HG03175 (cell line): Measurements from ENCODE around the gene BNIP5.

Source experiments
- ATAC-seq: cut with Tn5 transposase; IDR thresholded peaks from one replicate; pipeline ENCODE4 v1.9.1; 2021; ENCODE audit warnings: mild to moderate bottlenecking, moderate library complexity; ENCODE audit not compliant: unreplicated experiment

BNIP5 gene, protein sequence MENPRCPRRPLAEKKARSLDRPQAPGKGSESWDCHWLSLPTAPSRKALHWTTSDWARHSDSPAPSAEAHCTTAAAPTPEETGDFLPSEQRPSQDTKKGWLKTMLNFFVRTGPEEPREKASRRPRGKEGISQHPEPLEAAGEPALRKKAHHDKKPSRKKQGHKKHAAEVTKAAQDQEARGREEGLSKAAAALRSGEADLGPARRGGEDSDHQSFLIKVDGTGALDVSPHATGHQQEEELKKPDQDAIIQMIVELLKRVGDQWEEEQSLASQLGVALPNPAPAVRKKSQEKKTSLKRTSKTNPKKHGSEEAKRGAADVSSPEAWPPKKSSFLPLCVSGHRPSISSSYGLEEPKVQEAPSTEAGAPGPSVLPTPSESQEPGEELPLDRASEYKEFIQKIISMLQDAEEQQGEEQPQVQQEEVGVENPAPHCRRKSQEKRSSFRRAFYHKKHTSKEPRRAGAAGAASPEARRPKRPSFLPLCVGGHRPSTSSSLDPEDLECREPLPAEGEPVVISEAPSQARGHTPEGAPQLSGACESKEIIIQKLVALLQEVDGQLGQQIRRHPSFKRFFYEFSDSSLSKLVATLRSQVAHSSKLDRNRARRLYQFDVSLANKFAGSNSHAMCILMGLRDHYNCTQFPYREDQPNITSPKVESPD

DNA sequence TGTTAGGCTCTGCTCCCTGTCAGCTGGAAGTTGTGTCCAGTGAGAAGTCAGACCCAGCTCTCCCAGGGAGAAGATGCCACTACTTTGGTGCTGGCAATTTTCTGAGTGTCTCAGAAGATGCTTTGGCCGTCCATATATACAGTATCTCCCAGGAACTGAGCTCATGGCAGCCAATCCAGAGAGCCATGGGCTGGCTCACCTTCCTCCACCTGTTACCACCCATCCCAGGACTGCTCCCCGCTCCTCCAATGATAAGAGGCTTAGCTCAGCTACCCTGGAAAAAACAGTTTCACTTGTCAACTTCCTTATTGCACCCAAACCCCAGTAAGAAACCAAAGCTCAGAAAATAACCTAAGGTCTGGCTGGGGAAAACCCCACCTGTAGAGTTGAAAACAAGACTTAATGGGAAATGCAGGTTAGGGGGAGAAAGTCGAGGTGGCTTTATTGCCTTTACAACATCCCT is at the start of gene BNIP5:
TSS of gene BNIP5 (minus strand) at position 110 of the 463 bp plus-strand sequence. CDS start 6,198 bp downstream, outside the sequence.
- ATAC-seq = no peak

DNA sequence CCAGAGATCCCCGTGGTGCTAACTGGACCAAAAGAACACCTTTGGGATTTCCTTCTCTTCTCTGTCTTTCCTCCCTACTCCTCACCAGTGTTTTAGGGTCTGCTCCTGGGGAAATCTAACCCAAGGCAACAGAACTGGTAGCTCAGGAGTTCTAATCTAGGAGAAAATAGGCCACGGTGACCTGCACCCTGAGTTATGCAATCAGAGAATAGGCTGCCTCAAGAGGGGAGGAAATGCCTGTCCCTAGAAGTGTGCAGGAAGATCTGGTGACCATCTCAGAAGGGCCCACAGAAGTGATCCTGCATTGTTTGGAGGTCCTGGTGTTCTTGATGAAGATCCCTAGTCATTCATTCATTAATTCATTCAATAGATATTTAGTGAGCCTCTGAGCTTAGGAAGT is 47.4 kb upstream of the BNIP5 start:
- no peak for ATAC-seq

DNA sequence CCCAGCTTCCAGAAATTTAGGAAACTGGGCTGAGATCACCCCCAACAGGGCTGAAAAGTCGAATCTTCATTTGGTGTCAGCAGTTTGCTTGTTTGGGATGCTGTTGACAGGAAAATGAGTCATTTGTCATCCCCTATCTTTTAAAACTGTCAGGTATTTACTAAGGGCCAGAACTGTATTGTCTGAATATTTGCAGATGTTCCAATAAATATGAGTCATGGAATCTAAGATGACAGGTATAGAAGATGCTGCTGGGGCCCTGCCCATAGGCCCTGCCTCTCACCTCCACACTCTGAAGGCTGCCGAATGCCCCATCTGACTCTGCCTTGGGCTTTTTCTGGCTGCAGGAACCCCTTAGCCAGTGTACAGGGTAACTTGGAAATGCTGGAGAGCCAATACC is 46.9 kb upstream of the BNIP5 start:
- ATAC-seq = no peak

DNA sequence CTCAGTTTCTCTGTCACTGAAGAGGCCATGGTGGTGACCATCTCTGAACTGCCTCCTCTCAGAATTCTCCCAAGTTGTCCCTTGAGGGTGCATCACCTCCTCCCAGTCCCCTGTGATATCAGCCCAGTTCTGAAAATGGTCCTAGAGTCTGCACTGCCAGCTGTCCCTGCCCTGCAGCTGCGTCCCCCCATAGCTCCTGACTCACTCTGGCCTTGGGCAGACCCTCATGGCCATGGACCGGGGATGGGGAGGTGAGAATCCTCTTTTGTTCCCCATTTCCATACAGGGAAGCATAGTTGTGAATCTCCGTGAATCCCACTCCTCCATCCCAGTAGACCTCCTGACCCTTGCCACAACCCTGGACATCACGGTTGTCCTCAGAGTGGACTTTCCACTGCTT is 46.3 kb upstream of the BNIP5 start:
- ATAC-seq = no peak

DNA sequence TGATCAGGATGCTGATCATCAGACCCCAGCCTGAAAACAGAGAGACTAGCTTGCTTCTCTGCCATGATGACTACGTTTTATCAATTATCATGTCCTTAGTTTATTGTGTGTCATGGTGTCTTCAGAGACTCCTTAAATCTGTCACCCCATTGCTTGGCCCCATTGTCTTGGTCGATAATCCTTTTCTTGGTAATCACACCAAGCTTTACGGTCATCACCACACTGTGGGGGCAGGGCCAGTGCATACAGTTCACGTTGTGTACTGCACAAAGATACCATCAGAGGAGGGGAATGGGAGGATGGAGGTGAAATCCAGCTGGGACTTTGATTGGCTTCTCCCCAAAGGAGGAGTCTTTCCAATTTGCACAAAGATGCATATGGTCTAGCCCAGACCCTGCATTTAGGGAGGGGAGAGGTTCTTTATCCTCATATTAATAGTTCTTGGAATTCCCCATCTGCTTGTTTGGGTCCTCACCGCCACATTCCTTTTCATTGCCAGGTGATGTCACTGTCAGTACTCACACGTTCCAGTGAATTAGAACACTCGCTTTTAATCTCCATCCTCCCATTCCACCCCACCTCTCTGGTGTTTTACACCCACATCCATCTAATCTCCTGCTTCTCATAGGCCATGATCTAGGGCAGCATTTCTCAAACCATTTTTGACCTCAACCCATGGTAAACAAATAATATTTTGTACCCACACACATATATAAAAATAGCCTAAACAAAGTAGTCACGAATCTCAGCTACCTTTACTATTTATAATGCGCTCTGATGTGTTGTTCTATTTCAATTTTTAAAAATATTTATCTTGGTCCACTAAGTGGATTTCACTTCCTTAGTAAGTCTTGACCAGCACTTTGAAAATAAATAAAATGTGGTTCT is 45.1 kb upstream of the BNIP5 start:
- no peak for ATAC-seq

DNA sequence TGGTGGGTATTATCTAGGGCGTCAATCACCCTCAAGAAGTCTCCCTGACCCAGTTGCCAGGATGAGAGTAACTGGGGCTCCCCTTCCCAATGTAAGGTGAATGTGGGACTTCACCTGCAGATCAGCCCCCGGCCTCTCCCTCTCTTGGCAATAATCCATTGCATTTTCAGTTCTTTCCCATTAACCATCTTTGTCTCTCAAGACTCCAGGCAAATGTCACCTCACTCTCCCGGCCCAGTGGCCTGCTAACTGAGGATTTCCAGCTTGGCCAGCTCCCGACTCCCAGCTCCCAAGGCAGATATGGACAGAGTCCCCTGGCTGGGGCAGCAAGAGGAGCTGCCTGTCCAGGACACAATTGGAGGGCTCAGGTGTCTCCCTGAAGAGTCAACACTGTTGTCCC is 43.5 kb upstream of the BNIP5 start:
- no peak for ATAC-seq

DNA sequence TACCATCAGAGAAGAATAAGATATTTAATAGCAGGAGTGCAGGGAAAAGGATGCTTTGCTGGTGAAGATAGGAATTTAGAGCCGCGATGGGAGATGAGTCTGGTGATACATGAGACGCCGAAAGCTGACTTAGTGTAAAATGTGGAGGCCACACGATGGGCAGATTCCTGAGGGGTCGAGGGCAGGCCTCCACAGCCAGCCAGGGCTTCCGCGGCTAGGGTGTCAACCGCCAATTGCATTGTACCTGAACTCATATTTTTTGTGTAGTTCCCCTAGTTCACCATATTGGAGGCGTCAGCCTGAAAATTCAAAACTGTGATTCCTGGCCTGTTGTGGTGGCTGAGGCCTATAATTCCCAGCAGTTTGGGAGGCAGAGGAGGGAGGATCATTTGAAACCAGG is 42.2 kb upstream of the BNIP5 start:
- ATAC-seq = no peak

DNA sequence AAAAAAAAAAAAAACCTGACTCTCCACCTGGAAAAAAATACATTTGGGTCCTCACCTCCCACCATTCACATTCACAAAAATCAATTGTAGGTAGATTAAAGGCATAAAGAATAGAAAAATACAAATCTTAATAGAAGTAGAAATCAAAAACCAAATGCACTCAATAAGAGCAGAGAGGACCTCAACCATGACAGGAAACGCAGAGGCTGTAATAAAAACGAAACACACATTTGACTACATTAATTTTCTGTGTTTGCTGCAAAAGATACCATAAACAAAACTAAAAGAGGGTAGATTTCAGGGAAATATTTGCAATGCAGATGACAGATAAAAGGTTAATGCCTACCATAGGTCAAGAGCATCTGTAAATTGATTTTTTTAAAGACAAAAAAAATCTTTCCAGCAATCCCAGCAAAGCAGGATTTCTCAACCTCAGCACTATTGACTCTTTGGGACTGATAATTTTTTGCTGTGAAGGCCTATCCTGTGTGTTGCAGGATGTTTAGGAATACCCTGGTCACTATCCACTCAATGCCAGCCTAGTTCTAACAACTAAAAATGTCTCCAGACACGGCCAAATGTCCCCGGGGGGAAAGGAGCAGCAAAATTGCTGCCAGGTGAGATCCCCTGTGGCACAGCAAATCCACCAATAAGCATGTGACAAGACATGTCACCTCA is 41.7 kb upstream of the BNIP5 start:
- ATAC-seq = no peak

DNA sequence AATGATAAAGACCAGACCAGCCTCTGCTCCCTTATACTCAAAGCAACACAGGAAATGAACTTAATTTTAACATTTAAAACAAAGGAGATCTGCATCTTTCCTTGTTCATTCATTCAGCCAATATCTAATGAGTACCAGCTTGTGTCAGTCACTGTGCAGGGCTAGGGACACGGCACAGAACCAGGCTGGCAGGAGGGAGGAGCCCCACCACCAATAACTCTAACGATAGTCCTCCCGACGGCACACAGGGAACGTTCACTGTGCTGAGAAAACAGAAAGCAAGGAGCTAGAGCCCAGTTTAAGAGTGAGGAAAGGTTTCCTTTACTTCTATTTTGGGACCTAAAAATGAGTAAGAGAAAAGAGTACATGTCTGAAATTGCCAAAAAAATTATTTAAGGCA is 40.9 kb upstream of the BNIP5 start:
- ATAC-seq = no peak

DNA sequence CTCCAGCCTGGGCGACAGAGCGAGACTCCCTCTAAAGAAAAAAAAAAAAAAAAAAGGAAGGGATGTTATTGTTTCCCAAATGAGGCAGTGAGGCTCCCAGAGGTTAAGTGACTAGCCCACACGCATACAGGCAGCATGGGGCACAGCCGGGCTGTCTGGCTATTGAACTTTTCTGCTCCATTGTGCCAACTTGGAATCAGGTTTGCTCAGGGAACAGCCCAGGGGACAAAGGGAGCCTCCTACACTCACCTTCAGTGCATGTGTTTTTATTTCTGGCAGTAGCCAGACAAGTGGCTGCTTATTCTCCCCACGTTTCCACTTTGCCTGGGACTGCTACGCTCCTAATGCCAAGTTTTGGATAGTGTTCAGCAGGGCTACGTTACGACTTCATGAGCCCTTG is 40.1 kb upstream of the BNIP5 start:
- ATAC-seq = no peak

DNA sequence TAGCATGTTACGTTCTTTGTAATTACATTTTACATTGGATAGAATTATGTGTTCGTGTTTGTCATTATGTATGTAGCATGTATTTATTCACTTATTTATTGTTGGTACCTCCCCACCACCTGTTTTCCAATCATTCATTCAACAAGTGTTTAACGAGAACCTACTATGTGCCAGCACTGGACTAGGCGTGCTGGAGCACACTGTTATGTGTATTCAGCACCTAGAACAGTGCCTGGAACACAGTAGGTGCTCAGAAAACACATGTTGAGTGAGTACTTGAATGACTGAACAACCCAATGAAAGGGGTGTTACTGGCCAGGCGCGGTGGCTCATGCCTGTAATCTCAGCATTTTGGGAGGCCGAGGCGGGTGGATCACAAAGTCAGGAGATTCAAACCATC is 39.5 kb upstream of the BNIP5 start:
- no peak for ATAC-seq

DNA sequence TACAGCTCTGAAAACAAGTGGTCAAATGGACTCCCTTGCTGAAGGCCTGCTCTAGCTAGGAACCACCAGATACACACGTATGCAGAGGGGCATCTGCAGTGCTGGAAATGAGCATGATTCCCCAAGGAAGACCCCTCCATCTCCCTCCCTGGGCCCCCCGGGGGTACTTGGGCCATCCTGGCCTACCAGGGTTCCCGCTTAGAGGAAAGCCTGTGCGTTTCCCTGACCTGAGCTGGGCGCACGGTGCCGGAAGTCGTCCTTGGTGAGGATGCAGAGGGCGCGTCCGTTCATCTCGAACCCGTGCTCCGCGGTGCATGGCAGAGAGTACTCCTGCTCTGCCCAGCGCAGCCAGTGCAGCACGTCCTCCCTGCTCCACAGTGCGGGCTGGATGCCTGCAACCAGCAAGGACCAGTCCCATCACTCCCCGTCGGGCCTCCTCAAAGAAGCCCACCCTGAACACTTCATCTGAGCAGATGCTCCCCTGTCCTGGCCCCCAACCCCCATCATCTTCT is 39.0 kb upstream of the BNIP5 start:
- no peak for ATAC-seq

DNA sequence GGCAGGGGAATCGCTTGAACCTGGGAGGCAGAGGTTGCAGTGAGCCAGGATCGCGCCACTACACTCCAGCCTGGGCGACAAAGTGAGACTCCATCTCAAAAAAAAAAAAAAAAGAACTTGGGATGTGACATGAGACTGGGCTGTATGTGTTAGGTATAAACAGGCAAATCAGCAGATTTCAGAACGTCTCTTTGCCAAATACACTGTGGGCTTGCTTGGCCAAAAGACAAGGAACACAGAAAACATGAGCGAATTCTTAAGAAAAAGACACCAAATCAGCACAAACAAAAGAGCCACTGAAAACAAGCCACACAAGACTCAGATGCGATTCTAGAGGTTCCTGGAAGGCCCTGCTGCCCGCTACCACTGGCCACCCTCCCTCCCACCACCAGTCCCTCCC is 38.3 kb upstream of the BNIP5 start:
- no peak for ATAC-seq

DNA sequence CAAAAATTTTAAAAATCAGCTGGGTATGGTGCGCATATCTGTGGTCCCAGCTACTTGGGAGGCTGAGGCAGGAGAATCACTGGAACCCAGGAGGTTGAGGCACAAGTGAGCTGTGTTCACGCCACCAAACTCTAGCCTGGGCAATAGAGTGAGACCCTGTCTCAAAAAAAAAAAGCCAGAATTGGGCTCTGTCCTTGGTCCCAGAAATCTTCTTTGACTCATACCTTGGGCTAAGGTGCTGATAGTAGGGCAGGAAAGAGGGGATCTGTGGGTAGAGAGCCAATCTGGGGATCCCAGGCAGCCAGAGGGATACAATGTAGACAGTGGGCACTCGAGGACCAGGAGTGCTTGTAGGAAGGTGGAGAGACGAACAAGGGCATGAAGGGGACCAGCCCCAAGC is 37.5 kb upstream of the BNIP5 start:
- ATAC-seq = no peak

DNA sequence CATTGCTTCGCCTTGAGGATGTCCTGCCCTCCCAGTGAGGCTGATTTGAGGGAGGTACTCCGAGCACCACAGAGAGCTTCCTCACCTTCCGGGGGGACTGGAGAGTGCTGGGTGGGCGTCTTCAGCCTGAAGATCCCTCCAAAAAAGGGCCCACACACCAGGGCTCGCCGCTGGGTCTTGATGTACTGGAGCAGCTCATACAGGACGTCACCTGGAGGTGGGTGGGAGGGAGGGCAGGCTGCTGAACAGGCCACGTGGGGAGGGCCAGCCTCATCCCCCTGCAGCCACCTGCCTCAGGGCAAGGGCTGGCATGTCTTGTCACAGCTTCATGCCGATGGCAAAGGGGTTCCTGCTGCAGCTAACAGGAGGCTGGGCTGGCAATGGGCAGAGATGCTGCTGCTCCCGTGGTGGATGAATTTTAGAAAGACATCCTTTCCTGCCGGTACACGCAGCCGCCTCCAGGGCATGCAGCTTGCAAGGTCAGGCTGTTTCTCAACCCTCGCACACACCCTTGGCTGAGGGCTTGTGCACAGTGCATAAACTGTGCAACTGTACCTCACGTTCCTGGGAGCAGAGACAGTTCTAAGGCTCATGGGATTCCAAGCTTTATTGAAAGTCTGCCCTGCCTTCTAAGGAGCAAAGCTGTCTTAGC is 36.8 kb upstream of the BNIP5 start:
- ATAC-seq = no peak

DNA sequence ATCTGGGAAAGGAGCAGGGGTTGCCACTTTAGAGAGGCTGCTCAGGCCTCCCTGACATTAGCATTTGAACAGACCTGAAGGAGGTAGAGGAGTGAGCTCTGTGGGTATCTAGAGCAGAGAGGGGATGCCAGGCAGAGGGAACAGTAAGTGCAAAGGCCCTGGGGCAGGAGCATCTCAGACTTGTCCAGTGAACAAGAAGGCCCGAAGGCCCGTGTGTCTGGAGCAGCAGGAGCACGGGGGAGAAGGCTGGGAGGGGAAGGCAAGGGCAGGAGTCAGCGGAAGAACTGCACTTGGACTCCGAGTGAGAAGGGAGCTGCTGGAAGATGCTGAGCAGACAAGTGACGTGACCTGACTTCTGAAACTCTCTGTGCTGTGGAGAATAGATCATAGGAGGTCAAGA is 35.4 kb upstream of the BNIP5 start:
- no peak for ATAC-seq

DNA sequence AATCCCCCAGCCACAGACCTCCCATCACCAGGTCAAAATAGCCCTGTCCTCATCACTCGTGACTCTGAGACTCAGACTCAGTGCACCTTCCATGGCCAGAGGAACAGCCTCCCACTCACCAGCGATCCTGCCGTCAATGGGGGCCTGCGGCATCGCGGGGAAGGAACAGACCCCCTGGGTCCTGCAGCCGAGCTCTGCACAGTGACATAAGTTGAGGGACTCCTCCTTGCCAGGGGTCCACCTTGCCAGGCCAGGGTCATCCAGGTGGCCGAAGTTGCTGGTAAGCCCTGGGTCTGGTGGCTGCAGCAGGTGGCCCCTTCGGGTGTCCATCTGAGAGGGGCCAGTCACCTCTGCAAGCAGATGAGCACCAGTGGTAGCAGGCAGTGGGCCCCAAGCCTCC is 34.5 kb upstream of the BNIP5 start:
- ATAC-seq = no peak

DNA sequence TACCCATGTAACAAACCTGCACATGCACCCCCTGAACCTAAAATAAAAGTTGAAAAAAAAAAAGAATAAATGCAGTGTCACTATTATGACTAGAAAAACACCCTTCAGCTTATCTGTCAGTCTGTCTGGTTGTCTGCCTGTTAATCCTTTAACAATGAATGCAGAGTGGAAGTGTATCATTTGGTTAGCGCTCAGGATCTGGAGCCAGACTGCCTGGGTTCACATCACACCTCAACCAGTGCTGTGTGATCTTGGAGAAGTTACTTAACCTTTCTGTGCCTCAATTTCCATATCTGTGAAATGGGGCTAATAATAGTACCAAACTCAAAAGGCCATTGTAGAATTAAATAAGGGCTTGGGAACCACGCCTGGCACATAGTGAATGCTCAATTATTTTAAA is 34.0 kb upstream of the BNIP5 start:
- no peak for ATAC-seq

DNA sequence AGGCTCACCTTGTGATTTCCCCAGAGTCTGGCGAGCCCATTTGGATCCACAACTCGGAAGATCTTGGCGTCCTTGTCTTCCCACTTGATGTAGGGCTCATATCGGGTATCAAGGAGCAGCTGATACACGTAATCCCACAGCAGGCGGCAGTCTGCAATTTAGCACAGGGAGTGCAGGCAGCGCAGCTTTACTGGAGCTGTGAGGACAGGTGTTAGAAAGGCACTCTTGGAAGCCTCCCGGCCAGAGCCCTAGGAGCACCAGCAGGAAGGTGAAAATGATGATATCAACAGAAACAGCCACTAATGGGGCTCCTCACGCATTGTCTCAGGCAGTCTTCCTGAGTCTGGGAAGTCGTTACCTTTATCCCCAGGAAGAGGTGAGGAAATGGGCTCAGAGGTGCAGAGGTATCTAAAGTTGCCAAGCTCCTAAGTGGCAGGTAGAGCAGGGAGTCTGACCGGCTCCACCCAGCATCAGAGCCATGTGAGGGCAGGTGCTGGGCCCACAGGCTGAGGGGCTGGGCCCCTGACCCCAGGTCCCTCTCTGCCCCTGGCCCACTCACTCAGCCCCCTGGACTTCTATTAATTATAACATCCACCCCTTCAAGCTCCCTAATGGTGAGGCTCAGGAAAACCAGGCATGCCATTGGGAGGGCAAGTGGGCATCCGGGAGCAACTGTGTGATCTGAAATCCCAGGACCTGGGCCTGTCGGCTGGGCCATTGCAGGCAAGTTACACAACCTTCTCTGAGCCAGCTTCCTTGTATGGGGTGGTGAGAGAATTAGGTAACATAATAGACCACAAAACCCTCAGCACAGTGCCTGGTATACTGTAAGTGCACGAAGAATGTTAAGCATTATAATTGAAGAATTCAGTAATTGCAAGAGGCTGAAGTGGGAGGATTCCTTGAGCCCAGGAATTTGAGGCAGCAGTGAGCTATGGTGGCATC is 32.5 kb upstream of the BNIP5 start:
- ATAC-seq = no peak
